Epithelial cell of proximal tubule (primary cell): ENCODE data around the gene PANX1. TPM values are rescaled to one million over a fixed set of nuclear protein-coding genes. Genes with fewer than 3 reads are reported as not detected.

ENCODE experiments used
- DNase-seq: peaks from one replicate; pipeline ENCODE4 v3.0.0-alpha.2; 2011; ENCODE audit warnings: low read depth
- H3K4me3 ChIP-seq: 2 replicates; pipeline ENCODE4 v1.5.1; 2011; ENCODE audit warnings: low read depth, mild to moderate bottlenecking, low read length
- CTCF ChIP-seq: conservative IDR thresholded peaks from 2 replicates; pipeline ENCODE4 v1.5.1; 2012; ENCODE audit warnings: low read depth, mild to moderate bottlenecking, low read length
- total RNA-seq: library from RNA; depleted of rRNA; stranded (reverse); fragments of >200 nt; gene quantifications from 2 replicates; pipeline ENCODE4 v1.2.3, GENCODE V29; 2015

PANX1 gene
- total RNA-seq, 1 donor from 2014 or later, result 28.9 TPM

- no peak for DNase-seq
- no peak overlapping the region for H3K4me3 ChIP-seq
- TF ChIP-seq CTCF, result no peak
These were observed 54.7 kb downstream of the PANX1 start for GRCh38 chr11:94183251-94183885.

GRCh38 chr11:94183886-94184264, 55.2 kb downstream of the PANX1 start:
- DNase-seq, result no peak
- peak overlapping the region; percentile 28 for H3K4me3 ChIP-seq
- TF ChIP-seq CTCF, result peak; percentile 94

- no peak for DNase-seq
- no peak for TF ChIP-seq CTCF
- H3K4me3 ChIP-seq, result no peak overlapping the region
These were observed 55.7 kb downstream of the PANX1 start for GRCh38 chr11:94184362-94184761.

- no peak overlapping the region for H3K4me3 ChIP-seq
- DNase-seq, result no peak
- no peak for TF ChIP-seq CTCF
These were observed 56.2 kb downstream of the PANX1 start for GRCh38 chr11:94184846-94185245.

- no peak overlapping the region for H3K4me3 ChIP-seq
- no peak for DNase-seq
- no peak for TF ChIP-seq CTCF
These were observed 56.9 kb downstream of the PANX1 start for GRCh38 chr11:94185416-94186084.

- no peak overlapping the region for H3K4me3 ChIP-seq
- no peak for TF ChIP-seq CTCF
These were observed 57.9 kb downstream of the PANX1 start for GRCh38 chr11:94186342-94187203.

More at GRCh38 chr11:94186342-94187203, 57.9 kb downstream of the PANX1 start:
- no peak for DNase-seq
